Neural progenitor cell (in vitro differentiated cells): ENCODE data around the gene PRKAG3. TPM values are rescaled to one million over a fixed set of nuclear protein-coding genes. Genes with fewer than 3 reads are reported as not detected.
A peak's percentile ranks its signal among the peaks of the same experiment; 100 is the strongest.

Experiments
- DNase-seq: peaks from one replicate; pipeline ENCODE4 v3.0.0-alpha.2; 2016; ENCODE audit warnings: low spot score
- H2AFZ ChIP-seq: fragments of 200-600 bp; sonication (generic); replicated peaks from 2 replicates; pipeline ENCODE4 v1.6.1; 2016; ENCODE audit warnings: antibody characterized with exemption
- H3F3A ChIP-seq: fragments of 200-600 bp; sonication (generic); 2 replicates; pipeline ENCODE4 v1.6.1; 2016; ENCODE audit warnings: antibody characterized with exemption, low read depth
- H3K27ac ChIP-seq: fragments of 200-600 bp; sonication (generic); 2 replicates; pipeline ENCODE4 v1.5.1; 2016; ENCODE audit warnings: mild to moderate bottlenecking
- H3K27me3 ChIP-seq: fragments of 200-600 bp; sonication (generic); 2 replicates; pipeline ENCODE4 v1.6.1; 2016; ENCODE audit warnings: mild to moderate bottlenecking, moderate library complexity
- H3K36me3 ChIP-seq: fragments of 200-600 bp; sonication (generic); 2 replicates; pipeline ENCODE4 v1.5.1; 2016
- H3K4me1 ChIP-seq: fragments of 200-600 bp; sonication (generic); 2 replicates; pipeline ENCODE4 v1.6.1; 2016; ENCODE audit warnings: mixed run types
- H3K4me2 ChIP-seq: fragments of 200-600 bp; sonication (generic); 2 replicates; pipeline ENCODE4 v1.6.1; 2016
- H3K4me3 ChIP-seq: fragments of 200-600 bp; sonication (generic); 2 replicates; pipeline ENCODE4 v1.5.1; 2016
- H3K79me2 ChIP-seq: fragments of 200-600 bp; sonication (generic); 2 replicates; pipeline ENCODE4 v1.6.1; 2016; ENCODE audit warnings: low read depth
- H3K9ac ChIP-seq: fragments of 200-600 bp; sonication (generic); 2 replicates; pipeline ENCODE4 v1.6.1; 2016
- H3K9me3 ChIP-seq: fragments of 200-600 bp; sonication (generic); 2 replicates; pipeline ENCODE4 v1.5.1; 2016; ENCODE audit warnings: low read depth
- H4K20me1 ChIP-seq: fragments of 200-600 bp; sonication (generic); 2 replicates; pipeline ENCODE4 v1.6.1; 2016; ENCODE audit warnings: low read depth
- H3K27ac Mint-ChIP-seq: 3 replicates; pipeline ENCODE4 v1.8.0; 2021; ENCODE audit warnings: mixed read lengths
- H3K27me3 Mint-ChIP-seq: 2 replicates; pipeline ENCODE4 v1.8.0; 2022; ENCODE audit warnings: low read depth, mild to moderate bottlenecking, inconsistent platforms, moderate library complexity, mixed read lengths; ENCODE audit not compliant: insufficient read depth
- H3K36me3 Mint-ChIP-seq: 3 replicates; pipeline ENCODE4 v1.8.0; 2021; ENCODE audit warnings: mixed read lengths
- H3K4me1 Mint-ChIP-seq: 3 replicates; pipeline ENCODE4 v1.8.0; 2021; ENCODE audit warnings: mixed read lengths
- H3K4me3 Mint-ChIP-seq: 3 replicates; pipeline ENCODE4 v1.8.0; 2021; ENCODE audit warnings: mild to moderate bottlenecking, moderate library complexity, mixed read lengths
- H3K9me3 Mint-ChIP-seq: 3 replicates; pipeline ENCODE4 v1.8.0; 2020; ENCODE audit warnings: mixed read lengths
- CTCF ChIP-seq: fragments of 200-600 bp; sonication (generic); IDR thresholded peaks from 2 replicates; pipeline ENCODE4 v1.5.1; 2017; ENCODE audit warnings: antibody characterized with exemption, mild to moderate bottlenecking
- EZH2 ChIP-seq: fragments of 200-600 bp; sonication (generic); IDR thresholded peaks from 2 replicates; pipeline ENCODE4 v1.6.1; 2017; ENCODE audit warnings: antibody characterized with exemption, mild to moderate bottlenecking, moderate library complexity
- EZH2phosphoT487 ChIP-seq: fragments of 200-600 bp; sonication (generic); IDR thresholded peaks from 2 replicates; pipeline ENCODE4 v1.6.1; 2017; ENCODE audit warnings: antibody characterized with exemption
- total RNA-seq: library from RNA; depleted of rRNA; stranded (reverse); fragments of >200 nt; gene quantifications from 2 replicates; pipeline ENCODE4 v1.2.3, GENCODE V29; 2015; ENCODE audit warnings: low replicate concordance

PRKAG3 gene
- total RNA-seq, 1 donor from 2014 or later: not detected

DNA sequence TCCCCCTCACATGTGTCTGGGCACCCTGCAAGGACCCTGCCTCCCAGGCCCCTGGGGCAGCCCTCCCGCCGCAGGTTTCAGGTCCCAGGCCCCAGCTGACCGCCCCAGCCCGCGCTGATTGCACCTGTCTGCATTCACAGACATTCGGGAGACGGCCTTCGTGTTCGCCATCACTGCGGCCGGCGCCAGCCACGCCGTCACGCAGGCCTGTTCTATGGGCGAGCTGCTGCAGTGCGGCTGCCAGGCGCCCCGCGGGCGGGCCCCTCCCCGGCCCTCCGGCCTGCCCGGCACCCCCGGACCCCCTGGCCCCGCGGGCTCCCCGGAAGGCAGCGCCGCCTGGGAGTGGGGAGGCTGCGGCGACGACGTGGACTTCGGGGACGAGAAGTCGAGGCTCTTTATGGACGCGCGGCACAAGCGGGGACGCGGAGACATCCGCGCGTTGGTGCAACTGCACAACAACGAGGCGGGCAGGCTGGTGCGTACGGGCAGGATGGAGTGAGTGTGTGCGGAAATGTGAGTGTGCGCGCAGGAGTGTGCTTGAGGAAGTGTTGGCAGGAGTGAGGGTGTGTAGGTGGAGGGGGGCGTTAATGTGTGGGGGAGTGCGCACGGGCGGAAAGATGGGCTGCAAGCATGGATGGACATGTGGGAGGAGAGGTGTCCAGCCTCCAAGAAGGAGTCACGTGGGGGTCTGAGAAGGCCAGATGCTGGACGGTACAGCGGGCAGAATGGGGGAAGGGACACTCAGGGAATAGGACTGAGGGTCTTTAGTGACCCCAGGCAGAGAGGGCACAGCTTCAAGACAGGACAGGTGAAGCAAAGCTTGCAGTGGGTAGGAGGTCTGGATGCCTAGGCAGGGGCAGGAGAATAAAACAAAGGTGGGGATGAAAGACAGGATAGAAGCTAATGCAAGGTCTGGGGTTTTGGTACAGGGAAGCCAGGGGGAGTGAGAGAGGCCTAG is 40.0 kb upstream of the PRKAG3 start:
- H3K4me3 Mint-ChIP-seq: peak overlapping the region; percentile 63
- no peak overlapping the region for H2AFZ ChIP-seq
- no peaks in the 10 kb centered on the region for H3K36me3 ChIP-seq
- peaks cover 85% of the 10 kb centered on the region for H3K27me3 Mint-ChIP-seq
- peak overlapping the region; percentile 53 for H3K4me2 ChIP-seq
- H3K27ac Mint-ChIP-seq: no peak overlapping the region
- H3K9me3 ChIP-seq: no peaks in the 10 kb centered on the region
- peaks cover 100% of the 10 kb centered on the region for H3K27me3 ChIP-seq
- TF ChIP-seq EZH2 (peak; percentile 95), CTCF (no peak), EZH2phosphoT487 (peak; percentile 82)
- H3K4me1 ChIP-seq: peaks cover 8% of the 10 kb centered on the region
- peaks cover 3% of the 10 kb centered on the region for H3K4me1 Mint-ChIP-seq
- peaks cover 40% of the 10 kb centered on the region for H4K20me1 ChIP-seq
- H3K79me2 ChIP-seq: no peaks in the 10 kb centered on the region
- H3K27ac ChIP-seq: no peak overlapping the region
- no peaks in the 10 kb centered on the region for H3F3A ChIP-seq
- H3K4me3 ChIP-seq: no peak overlapping the region
- DNase-seq: no peak
- H3K9ac ChIP-seq: no peak overlapping the region
- H3K36me3 Mint-ChIP-seq: no peaks in the 10 kb centered on the region
- peaks cover 4% of the 10 kb centered on the region for H3K9me3 Mint-ChIP-seq

- H3K79me2 ChIP-seq: no peaks in the 10 kb centered on the region
- no peak overlapping the region for H2AFZ ChIP-seq
- DNase-seq: no peak
- no peak overlapping the region for H3K27ac ChIP-seq
- no peak overlapping the region for H3K4me2 ChIP-seq
- Mint-ChIP-seq H3K4me1 (peaks cover 3% of the 10 kb centered on the region), H3K36me3 (no peaks in the 10 kb centered on the region), H3K9me3 (peaks cover 4% of the 10 kb centered on the region), H3K27me3 (peaks cover 84% of the 10 kb centered on the region), H3K4me3 (no peak overlapping the region), H3K27ac (no peak overlapping the region)
- no peaks in the 10 kb centered on the region for H3K9me3 ChIP-seq
- no peaks in the 10 kb centered on the region for H3F3A ChIP-seq
- H3K9ac ChIP-seq: no peak overlapping the region
- TF ChIP-seq CTCF: no peak
- TF ChIP-seq EZH2: no peak
- no peak for TF ChIP-seq EZH2phosphoT487
- no peaks in the 10 kb centered on the region for H3K36me3 ChIP-seq
- H4K20me1 ChIP-seq: peaks cover 35% of the 10 kb centered on the region
- peaks cover 8% of the 10 kb centered on the region for H3K4me1 ChIP-seq
- H3K4me3 ChIP-seq: no peak overlapping the region
- peaks cover 100% of the 10 kb centered on the region for H3K27me3 ChIP-seq
These were observed 39.4 kb upstream of the PRKAG3 start for GRCh38 chr2:218870984-218871344.

DNA sequence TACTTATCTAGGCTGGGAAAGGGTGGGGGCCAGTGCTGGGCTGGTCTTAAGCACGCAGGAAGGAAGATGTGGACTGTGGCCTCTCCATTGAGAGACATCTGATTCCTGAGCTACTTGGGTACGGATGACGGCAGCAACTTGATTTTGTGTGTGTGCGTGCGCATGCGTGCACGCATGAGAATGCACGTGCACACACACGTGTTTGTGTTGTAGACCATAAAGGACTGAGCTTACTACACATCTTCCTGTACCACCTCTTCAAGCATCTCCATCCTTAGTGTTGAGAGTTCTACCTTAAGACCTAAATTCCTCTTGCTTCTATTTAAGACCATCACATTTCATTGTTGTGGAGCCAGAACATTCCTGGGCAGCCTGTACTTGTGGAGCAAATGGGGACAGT is 37.5 kb upstream of the PRKAG3 start:
- no peak overlapping the region for H3K4me3 Mint-ChIP-seq
- no peak for DNase-seq
- H3K27ac Mint-ChIP-seq: no peak overlapping the region

More for the DNA sequence above, 37.5 kb upstream of the PRKAG3 start:
- no peaks in the 10 kb centered on the region for H3K79me2 ChIP-seq
- Mint-ChIP-seq H3K27me3 (peaks cover 80% of the 10 kb centered on the region), H3K9me3 (peaks cover 4% of the 10 kb centered on the region), H3K36me3 (no peaks in the 10 kb centered on the region), H3K4me1 (peaks cover 3% of the 10 kb centered on the region)
- H3K4me3 ChIP-seq: no peak overlapping the region
- H3K4me2 ChIP-seq: no peak overlapping the region
- H3K9me3 ChIP-seq: no peaks in the 10 kb centered on the region
- no peak overlapping the region for H2AFZ ChIP-seq
- no peak overlapping the region for H3K27ac ChIP-seq
- H3F3A ChIP-seq: no peaks in the 10 kb centered on the region
- TF ChIP-seq EZH2phosphoT487: no peak
- no peak for TF ChIP-seq EZH2
- TF ChIP-seq CTCF: no peak
- H3K4me1 ChIP-seq: peaks cover 10% of the 10 kb centered on the region
- H3K27me3 ChIP-seq: peaks cover 100% of the 10 kb centered on the region
- H4K20me1 ChIP-seq: peaks cover 25% of the 10 kb centered on the region
- H3K36me3 ChIP-seq: no peaks in the 10 kb centered on the region
- no peak overlapping the region for H3K9ac ChIP-seq
